KMS-11 (cell line): Measurements from ENCODE around the gene TEX9.

Source experiments
- H2AFZ ChIP-seq: fragments of 200-600 bp; sonication (generic); 2 replicates; pipeline ENCODE4 v1.6.1; 2016; ENCODE audit warnings: antibody characterized with exemption, mixed run types, low read depth
- H3K27ac ChIP-seq: fragments of 200-600 bp; sonication (generic); 2 replicates; pipeline ENCODE4 v1.6.1; 2016; ENCODE audit warnings: mild to moderate bottlenecking, mixed run types
- H3K27me3 ChIP-seq: fragments of 200-600 bp; sonication (generic); 2 replicates; pipeline ENCODE4 v1.6.1; 2017; ENCODE audit warnings: mild to moderate bottlenecking, low read depth, mixed run types, moderate library complexity; ENCODE audit not compliant: insufficient read depth
- H3K36me3 ChIP-seq: fragments of 200-600 bp; sonication (generic); 2 replicates; pipeline ENCODE4 v1.6.1; 2017; ENCODE audit warnings: mild to moderate bottlenecking, mixed run types; ENCODE audit not compliant: insufficient read depth
- H3K4me1 ChIP-seq: fragments of 200-600 bp; sonication (generic); 2 replicates; pipeline ENCODE4 v1.6.1; 2016; ENCODE audit warnings: mild to moderate bottlenecking, low read depth, mixed run types; ENCODE audit not compliant: poor library complexity, severe bottlenecking
- H3K4me2 ChIP-seq: fragments of 200-600 bp; sonication (generic); 2 replicates; pipeline ENCODE4 v1.7.0; 2016; ENCODE audit warnings: mild to moderate bottlenecking, mixed run types
- H3K4me3 ChIP-seq: fragments of 200-600 bp; sonication (generic); IDR thresholded peaks from 2 replicates; pipeline ENCODE4 v1.6.1; 2017; ENCODE audit warnings: low read depth, low read length, mixed read lengths; ENCODE audit not compliant: insufficient read depth
- H3K79me2 ChIP-seq: fragments of 200-600 bp; sonication (generic); 2 replicates; pipeline ENCODE4 v1.6.1; 2016; ENCODE audit warnings: low read depth, mixed run types; ENCODE audit not compliant: insufficient read depth
- H3K9ac ChIP-seq: fragments of 200-600 bp; sonication (generic); 2 replicates; pipeline ENCODE4 v1.6.1; 2016; ENCODE audit warnings: mild to moderate bottlenecking, mixed run types
- H4K20me1 ChIP-seq: fragments of 200-600 bp; sonication (generic); 2 replicates; pipeline ENCODE4 v1.6.1; 2016; ENCODE audit warnings: mild to moderate bottlenecking, mixed run types; ENCODE audit not compliant: insufficient read depth
- CTCF ChIP-seq: fragments of 200-600 bp; sonication (generic); conservative IDR thresholded peaks from 2 replicates; pipeline ENCODE4 v1.6.1; 2017; ENCODE audit warnings: low read depth, mild to moderate bottlenecking, antibody characterized with exemption, low read length, moderate library complexity, mixed read lengths

The TEX9 gene

GRCh38 chr15:56473017-56473416, 107.8 kb downstream of the TEX9 start:
- Histone ChIP-seq H3K9ac (no peak overlapping the region), H4K20me1 (no peaks in the 10 kb centered on the region), H2AFZ (no peak overlapping the region), H3K4me3 (no peak overlapping the region), H3K36me3 (no peaks in the 10 kb centered on the region), H3K4me2 (no peak overlapping the region), H3K79me2 (no peaks in the 10 kb centered on the region), H3K4me1 (peaks cover 7% of the 10 kb centered on the region), H3K27ac (no peak overlapping the region), H3K27me3 (no peaks in the 10 kb centered on the region)
- TF ChIP-seq CTCF = no peak

DNA sequence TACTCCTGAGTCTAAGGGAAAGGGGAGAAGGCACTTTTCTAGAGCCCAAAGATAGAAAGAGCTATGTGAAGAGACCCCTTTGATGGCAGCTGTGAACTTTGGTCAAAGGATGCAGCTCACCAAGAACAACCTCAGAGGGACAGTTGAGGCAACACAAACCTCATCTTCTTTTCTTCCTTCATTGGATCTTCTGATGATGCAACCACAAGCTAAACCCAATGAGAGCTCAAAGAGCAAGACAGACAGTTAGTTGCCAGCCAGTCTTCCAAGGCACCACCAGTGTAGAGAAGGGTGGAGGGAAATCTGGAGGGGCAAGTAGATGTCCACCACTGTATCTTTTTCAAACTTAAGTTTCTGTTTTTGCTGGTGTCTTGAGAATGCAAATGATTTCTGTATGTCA, 110.1 kb downstream of the TEX9 start:
- H3K27ac ChIP-seq = no peak overlapping the region
- no peak overlapping the region for H3K4me2 ChIP-seq
- H3K4me1 ChIP-seq = no peaks in the 10 kb centered on the region
- H4K20me1 ChIP-seq = no peaks in the 10 kb centered on the region
- TF ChIP-seq CTCF = no peak
- H3K9ac ChIP-seq = no peak overlapping the region
- no peaks in the 10 kb centered on the region for H3K27me3 ChIP-seq
- H3K79me2 ChIP-seq = no peaks in the 10 kb centered on the region
- H2AFZ ChIP-seq = no peak overlapping the region
- H3K36me3 ChIP-seq = no peaks in the 10 kb centered on the region
- no peak overlapping the region for H3K4me3 ChIP-seq
